NCI-H1092 treated with DMSO at 0.1 percent for 48 hours (cell line): ENCODE results near the gene DUOX2.
"Not testable (repeated sequence)": the region's sequence is repeated elsewhere in the genome, so short reads cannot be mapped to it uniquely, and the experiment has no call there.

ENCODE experiments used
- DNase-seq: peaks from one replicate; lab custom pipeline; 2025; lab: John Stamatoyannopoulos, UW

Gene DUOX2

DNA sequence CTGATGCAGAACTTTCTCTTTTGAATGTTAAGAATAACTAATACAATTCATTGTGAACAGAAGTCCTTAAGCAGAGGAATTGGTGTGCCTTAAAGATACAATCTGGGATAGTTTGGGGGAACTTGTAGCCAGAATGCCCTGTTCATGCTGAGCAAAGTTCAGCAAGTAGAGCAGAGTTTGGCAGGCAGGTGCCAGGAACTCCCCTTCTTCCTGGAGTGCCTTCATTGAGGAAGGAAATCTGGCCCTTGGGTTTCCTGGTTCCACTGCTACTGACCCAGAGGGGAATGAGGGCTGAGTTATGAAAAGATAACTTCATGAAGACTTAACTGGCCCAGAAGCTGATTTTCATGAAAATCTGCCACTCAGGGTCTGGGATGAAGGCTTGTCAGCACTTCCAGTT lies 40.4 kb downstream of the DUOX2 start:
- DNase-seq: not testable (repeated sequence)

- DNase-seq: not testable (repeated sequence)
These were observed 44.0 kb downstream of the DUOX2 start for GRCh38 chr15:45069942-45070360.

- DNase-seq: no peak
These were observed 49.6 kb downstream of the DUOX2 start for GRCh38 chr15:45064386-45064785.

DNA sequence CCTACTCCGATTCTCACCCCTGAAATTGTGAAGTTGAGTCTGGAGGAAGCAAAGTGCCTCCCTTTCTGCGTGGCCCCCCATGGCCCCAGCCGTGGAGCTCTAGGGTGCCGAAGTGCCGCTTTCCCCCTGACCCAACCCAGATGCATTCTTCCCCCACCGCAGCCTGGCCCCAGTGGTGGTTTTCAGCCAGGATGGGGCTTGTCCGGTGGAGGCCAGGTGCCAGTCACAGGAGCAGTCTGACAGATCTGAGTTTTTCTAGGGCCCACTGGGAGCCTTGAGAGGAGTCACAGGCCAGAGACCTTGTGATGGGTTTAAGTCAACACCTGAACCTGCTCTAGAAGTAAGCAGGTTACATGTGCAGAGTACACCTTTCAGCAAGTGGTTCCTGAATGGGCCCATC lies 51.7 kb downstream of the DUOX2 start:
- DNase-seq: not testable (repeated sequence)

- not testable (repeated sequence) for DNase-seq
These were observed 55.0 kb downstream of the DUOX2 start for GRCh38 chr15:45058690-45059675.

GRCh38 chr15:45052676-45053075 lies 61.3 kb downstream of the DUOX2 start:
- DNase-seq: not testable (repeated sequence)

- DNase-seq: no peak
These were observed 63.4 kb downstream of the DUOX2 start for GRCh38 chr15:45050587-45050986.

- DNase-seq: no peak
These were observed 65.0 kb downstream of the DUOX2 start for GRCh38 chr15:45048794-45049631.

- not testable (repeated sequence) for DNase-seq
These were observed 65.6 kb downstream of the DUOX2 start for GRCh38 chr15:45048449-45048793.

DNA sequence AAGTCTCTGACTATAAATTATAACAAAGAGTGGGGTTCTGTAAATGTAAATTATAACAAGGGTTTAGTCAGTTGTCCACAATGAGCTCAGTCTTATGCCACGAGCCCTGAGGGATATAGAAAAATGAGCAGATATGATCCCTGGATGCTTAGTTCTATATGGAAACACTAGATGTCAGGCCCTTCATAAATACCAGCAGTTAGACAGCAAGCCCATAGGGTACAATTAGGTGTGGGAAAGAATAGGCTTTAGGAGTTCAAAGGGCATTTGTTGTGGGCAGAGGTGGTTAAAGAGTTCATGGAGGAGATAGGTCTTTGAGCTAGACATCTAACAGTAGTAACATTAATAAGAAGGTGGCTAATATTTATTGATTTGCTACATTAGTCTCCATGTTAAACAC lies 69.7 kb downstream of the DUOX2 start:
- not testable (repeated sequence) for DNase-seq

- DNase-seq: not testable (repeated sequence)
These were observed 71.1 kb downstream of the DUOX2 start for GRCh38 chr15:45042859-45043258.
